ENCODE data around the gene RTBDN.
A peak's percentile ranks its signal among the peaks of the same experiment; 100 is the strongest.

RTBDN gene

DNA sequence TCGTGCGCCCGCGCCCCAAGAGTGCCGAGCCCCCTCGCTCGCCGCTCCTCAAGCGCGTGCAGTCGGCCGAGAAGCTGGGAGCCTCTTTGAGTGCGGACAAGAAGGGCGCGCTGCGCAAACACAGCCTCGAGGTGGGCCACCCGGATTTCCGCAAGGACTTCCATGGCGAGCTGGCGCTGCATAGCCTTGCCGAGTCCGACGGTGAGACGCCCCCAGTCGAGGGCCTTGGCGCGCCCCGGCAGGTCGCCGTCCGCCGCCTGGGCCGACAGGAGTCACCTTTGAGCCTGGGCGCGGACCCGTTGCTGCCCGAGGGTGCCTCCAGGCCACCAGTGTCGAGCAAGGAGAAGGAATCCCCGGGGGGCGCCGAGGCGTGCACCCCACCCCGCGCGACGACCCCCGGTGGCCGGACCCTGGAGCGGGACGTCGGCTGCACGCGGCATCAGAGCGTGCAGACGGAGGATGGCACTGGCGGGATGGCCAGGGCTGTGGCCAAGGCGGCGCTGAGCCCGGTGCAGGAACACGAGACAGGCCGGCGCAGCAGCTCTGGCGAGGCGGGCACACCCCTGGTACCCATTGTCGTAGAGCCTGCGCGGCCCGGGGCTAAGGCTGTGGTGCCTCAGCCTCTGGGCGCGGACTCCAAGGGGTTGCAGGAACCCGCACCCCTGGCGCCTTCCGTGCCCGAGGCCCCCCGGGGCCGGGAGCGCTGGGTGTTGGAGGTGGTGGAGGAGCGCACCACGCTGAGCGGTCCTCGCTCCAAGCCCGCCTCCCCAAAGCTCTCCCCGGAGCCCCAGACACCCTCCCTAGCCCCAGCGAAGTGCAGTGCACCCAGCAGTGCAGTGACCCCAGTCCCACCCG, 39.7 kb upstream of the RTBDN start:
- CTCF ChIA-PET = interaction anchor here (1.6 to 1.8 kb wide), 2 partner anchors 101 to 117 kb away, joined by 4 to 5 read pairs; no protein-coding TSS in a partner anchor
- TF ChIP-seq, protein P1, sequence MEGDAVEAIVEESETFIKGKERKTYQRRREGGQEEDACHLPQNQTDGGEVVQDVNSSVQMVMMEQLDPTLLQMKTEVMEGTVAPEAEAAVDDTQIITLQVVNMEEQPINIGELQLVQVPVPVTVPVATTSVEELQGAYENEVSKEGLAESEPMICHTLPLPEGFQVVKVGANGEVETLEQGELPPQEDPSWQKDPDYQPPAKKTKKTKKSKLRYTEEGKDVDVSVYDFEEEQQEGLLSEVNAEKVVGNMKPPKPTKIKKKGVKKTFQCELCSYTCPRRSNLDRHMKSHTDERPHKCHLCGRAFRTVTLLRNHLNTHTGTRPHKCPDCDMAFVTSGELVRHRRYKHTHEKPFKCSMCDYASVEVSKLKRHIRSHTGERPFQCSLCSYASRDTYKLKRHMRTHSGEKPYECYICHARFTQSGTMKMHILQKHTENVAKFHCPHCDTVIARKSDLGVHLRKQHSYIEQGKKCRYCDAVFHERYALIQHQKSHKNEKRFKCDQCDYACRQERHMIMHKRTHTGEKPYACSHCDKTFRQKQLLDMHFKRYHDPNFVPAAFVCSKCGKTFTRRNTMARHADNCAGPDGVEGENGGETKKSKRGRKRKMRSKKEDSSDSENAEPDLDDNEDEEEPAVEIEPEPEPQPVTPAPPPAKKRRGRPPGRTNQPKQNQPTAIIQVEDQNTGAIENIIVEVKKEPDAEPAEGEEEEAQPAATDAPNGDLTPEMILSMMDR (IDR thresholded peaks at IDR 0.05; ENCODE audit: insufficient read depth, low read length, missing control alignments) = no peak
- DNase-seq (ENCODE audit: low read depth, low spot score) = no peak
- POLR2A ChIA-PET = no interaction called here
- H3K4me3 ChIP-seq (ENCODE audit: low read depth, low read length) = no peak overlapping the region

DNA sequence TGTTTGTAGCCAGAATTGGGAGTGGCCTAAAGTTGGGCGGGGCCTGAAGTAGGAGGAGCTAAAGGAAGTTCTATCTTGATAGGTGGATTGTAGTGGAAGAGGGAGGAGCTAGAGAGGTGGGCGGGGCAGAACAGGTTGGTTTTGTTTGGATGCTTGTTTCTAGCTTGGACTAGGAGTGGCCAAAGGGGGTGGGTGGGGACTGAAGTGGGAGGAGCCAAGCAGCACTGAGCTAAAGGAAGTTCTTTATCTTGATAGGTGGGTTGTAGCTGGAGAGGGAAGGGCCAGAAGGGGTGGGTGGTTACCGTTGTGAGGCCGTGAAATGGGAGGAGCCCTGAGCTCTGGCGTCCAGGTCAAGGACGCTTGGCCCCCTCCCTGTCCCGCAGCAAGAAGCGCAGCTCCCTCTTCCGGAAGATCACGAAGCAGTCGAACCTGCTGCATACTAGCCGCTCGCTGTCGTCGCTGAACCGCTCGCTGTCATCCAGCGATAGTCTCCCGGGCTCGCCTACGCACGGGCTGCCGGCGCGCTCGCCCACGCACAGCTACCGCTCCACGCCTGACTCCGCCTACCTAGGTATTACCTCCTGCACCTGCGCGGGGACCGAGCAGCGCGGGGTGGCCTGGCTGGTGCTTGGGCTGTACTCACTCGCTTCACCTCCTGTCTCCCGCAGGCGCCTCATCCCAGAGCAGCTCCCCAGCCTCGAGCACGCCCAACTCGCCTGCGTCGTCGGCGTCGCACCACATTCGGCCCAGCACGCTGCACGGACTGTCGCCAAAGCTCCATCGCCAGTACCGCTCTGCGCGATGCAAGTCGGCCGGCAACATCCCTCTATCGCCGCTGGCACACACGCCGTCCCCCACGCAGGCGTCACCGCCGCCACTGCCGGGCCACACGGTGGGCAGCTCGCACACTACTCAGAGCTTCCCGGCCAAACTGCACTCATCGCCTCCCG, 38.8 kb upstream of the RTBDN start:
- peak overlapping the region; percentile 23 for H3K4me3 ChIP-seq (ENCODE audit: low read depth, low read length)
- TF ChIP-seq, protein P1 (IDR thresholded peaks at IDR 0.05; ENCODE audit: insufficient read depth, low read length, missing control alignments) = no peak
- ChIA-PET CTCF (interaction anchor here (0.7 to 1.8 kb wide), 6 partner anchors 10 to 116 kb away, joined by 3 to 14 read pairs (median 5); no protein-coding TSS in a partner anchor), POLR2A (interaction anchor here (0.8 to 1.2 kb wide), 2 partner anchors 12 to 82 kb away, joined by 3 read pairs; partner anchors contain the start of gene JUNB)
- DNase-seq (ENCODE audit: low read depth, low spot score) = no peak

DNA sequence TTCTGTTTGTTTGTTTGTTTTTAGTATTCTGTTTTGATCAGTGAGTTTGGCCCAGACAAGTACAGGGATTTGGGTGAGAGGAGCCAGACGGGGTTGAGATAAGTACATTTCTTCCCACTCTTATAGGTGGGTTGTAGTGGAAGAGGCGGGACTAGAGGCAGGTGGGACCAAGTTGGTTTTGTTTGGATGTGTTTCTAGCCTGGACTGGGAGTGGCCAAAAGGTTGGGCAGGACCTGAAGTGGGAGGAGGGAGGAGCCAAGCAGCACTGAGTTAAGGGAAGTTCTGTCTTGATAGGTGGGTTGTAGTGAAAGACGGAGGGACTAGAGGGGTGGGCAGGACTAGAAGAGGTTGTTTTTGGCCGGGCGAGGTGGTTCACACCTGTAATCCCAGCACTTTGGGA, 37.9 kb upstream of the RTBDN start:
- no peak overlapping the region for H3K4me3 ChIP-seq (ENCODE audit: low read depth, low read length)
- DNase-seq (ENCODE audit: low read depth, low spot score) = no peak
- ChIA-PET CTCF (interaction anchor here (1.2 to 1.8 kb wide), 5 partner anchors 9 to 115 kb away, joined by 3 to 14 read pairs (median 5); no protein-coding TSS in a partner anchor), POLR2A (interaction anchor here (1.2 kb wide), 1 partner anchor 81 kb away, joined by 3 read pairs; the partner anchor contains the start of gene JUNB)
- TF ChIP-seq, protein P1 (IDR thresholded peaks at IDR 0.05; ENCODE audit: insufficient read depth, low read length, missing control alignments) = no peak

DNA sequence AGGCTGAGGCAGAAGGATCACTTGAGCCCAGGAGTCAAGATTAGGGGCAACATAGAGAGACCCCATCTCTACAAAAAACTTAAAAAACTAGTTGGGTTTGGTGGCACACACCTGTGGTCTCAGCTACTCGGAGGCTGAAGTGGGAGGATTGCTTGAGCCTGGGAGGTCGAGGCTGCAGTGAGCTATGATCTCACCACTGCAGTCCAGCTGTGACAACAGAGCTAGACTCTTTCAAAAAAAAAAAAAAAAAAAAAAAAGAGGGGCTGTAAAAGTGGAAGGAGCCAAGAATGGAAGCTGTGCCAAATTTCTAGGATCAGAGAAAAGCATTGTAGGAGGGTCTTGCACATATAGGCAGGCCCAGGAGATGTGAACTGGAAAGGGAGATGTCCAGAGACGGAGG, 37.3 kb upstream of the RTBDN start:
- ChIA-PET CTCF (interaction anchor here (1.8 kb wide), 1 partner anchor 24 kb away, joined by 14 read pairs; no protein-coding TSS in a partner anchor), POLR2A (no interaction called here)
- TF ChIP-seq, protein P1 (IDR thresholded peaks at IDR 0.05; ENCODE audit: insufficient read depth, low read length, missing control alignments) = no peak
- no peak overlapping the region for H3K4me3 ChIP-seq (ENCODE audit: low read depth, low read length)
- DNase-seq (ENCODE audit: low read depth, low spot score) = no peak

DNA sequence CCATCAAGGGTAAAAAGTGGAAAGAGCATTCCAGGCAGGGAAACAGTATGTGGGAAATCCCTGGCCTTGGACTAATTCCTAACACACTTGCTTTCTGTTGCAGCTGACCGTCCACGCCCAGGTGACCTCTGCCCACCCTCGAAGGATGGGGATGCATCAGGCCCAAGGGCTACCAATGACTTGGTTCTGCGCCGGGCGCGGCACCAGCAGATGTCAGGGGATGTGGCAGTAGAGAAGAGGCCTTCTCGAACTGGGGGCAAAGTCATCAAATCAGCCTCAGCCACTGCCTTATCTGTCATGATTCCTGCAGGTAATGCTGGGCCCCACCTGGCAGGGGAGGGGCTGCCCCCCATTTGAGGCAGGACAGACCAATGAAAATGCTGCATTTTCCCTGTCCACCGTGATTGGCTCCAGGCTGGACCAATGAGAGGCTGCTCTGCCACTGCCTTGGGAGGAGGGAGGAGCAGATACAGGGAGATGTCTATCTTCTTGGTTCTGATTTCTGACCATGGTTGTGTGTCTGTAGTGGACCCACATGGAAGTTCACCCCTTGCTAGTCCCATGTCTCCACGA, 34.2 kb upstream of the RTBDN start:
- ChIA-PET POLR2A (no interaction called here), CTCF (interaction anchor here (1.2 to 2.2 kb wide), 2 partner anchors 21 to 92 kb away, joined by 4 to 7 read pairs; no protein-coding TSS in a partner anchor)
- TF ChIP-seq, protein P1 (IDR thresholded peaks at IDR 0.05; ENCODE audit: insufficient read depth, low read length, missing control alignments) = no peak
- no peak for DNase-seq (ENCODE audit: low read depth, low spot score)
- no peak overlapping the region for H3K4me3 ChIP-seq (ENCODE audit: low read depth, low read length)

All from AG04449 (cell line).